Gastrocnemius medialis (tissue), 4 donors: ENCODE data around the gene ANP32D.

Source experiments
- CTCF ChIP-seq, 5 experiments: fragments of 450-650 bp in 3 of 5; fragments of 200-600 bp in 2 of 5; sonication (generic) in 2 of 5; IDR thresholded peaks in 4 of 5; conservative IDR thresholded peaks in 1 of 5; 1 replicate in 4 of 5; 2 replicates in 1 of 5; pipeline ENCODE4 v1.5.1; 2016 to 2019; ENCODE audit warnings: antibody characterized with exemption in 5 of 5, mild to moderate bottlenecking in 3 of 5, moderate library complexity in 3 of 5
- POLR2A ChIP-seq, 2 donors: fragments of 450-650 bp; IDR thresholded peaks; one replicate each; pipeline ENCODE4 v1.6.1; 2017; ENCODE audit warnings: antibody characterized with exemption in 2 of 2, mild to moderate bottlenecking in 2 of 2, moderate library complexity in 2 of 2

GRCh38 chr12:48446161-48446776 lies 26.1 kb upstream of the ANP32D start:
- TF ChIP-seq CTCF (IDR thresholded peaks at IDR 0.05 in 4 of 5, conservative IDR thresholded peaks at IDR 0.05 in 1 of 5) (no peak), POLR2A (IDR thresholded peaks at IDR 0.05) (no peak)
